Brain microvascular endothelial cell (primary cell): ENCODE results near the gene BRD1.

Source experiments
- DNase-seq: peaks from one replicate; pipeline ENCODE4 v3.0.0-alpha.2; 2020
- H3K27ac ChIP-seq: fragments of 250-450 bp; sonication (Bioruptor Pico); 2 replicates; pipeline ENCODE4 v1.5.1; 2020; ENCODE audit warnings: mild to moderate bottlenecking, moderate library complexity
- H3K27me3 ChIP-seq: fragments of 250-450 bp; sonication (Bioruptor Pico); replicated peaks from 2 replicates; pipeline ENCODE4 v1.5.1; 2020; ENCODE audit warnings: mild to moderate bottlenecking
- H3K36me3 ChIP-seq: fragments of 250-450 bp; sonication (Bioruptor Pico); replicated peaks from 2 replicates; pipeline ENCODE4 v1.5.1; 2020; ENCODE audit warnings: mild to moderate bottlenecking
- H3K4me3 ChIP-seq: 2 replicates; pipeline ENCODE4 v1.5.1; 2011; ENCODE audit warnings: low read depth, mild to moderate bottlenecking, control low read depth, low read length, moderate library complexity
- CTCF ChIP-seq: IDR thresholded peaks from 2 replicates; pipeline ENCODE4 v1.5.1; 2011; ENCODE audit warnings: low read depth, mild to moderate bottlenecking, moderate library complexity, low read length, control low read depth, inconsistent platforms; ENCODE audit errors: missing control alignments
- in situ Hi-C: cut with HindIII; loops from 2 replicates; pipeline ENCODE4 v1.10.0; 2017; ENCODE audit warnings: low sequenced_read_pairs, low pct_ligation_motif_present

The BRD1 gene

GRCh38 chr22:49760630-49761571 lies 66.8 kb downstream of the BRD1 start:
- no peaks in the 10 kb centered on the region for H3K36me3 ChIP-seq
- H3K4me3 ChIP-seq, result no peak overlapping the region
- in situ Hi-C loops, result no loop called here
- no peak overlapping the region for H3K27ac ChIP-seq
- no peaks in the 10 kb centered on the region for H3K27me3 ChIP-seq
- no peak for DNase-seq
- TF ChIP-seq CTCF, result no peak

- no peak for TF ChIP-seq CTCF
- no peaks in the 10 kb centered on the region for H3K27me3 ChIP-seq
- in situ Hi-C loops, result no loop called here
- H3K27ac ChIP-seq, result no peak overlapping the region
- no peak for DNase-seq
- H3K4me3 ChIP-seq, result no peak overlapping the region
- H3K36me3 ChIP-seq, result no peaks in the 10 kb centered on the region
Observed at GRCh38 chr22:49760280-49760629, 67.4 kb downstream of the BRD1 start.

GRCh38 chr22:49756676-49757075 lies 71.0 kb downstream of the BRD1 start:
- in situ Hi-C loops, result no loop called here
- no peak for TF ChIP-seq CTCF

GRCh38 chr22:49756201-49756600 lies 71.5 kb downstream of the BRD1 start:
- H3K27me3 ChIP-seq, result no peaks in the 10 kb centered on the region
- no peak for DNase-seq
- in situ Hi-C loops, result no loop called here
- no peak overlapping the region for H3K4me3 ChIP-seq
- H3K27ac ChIP-seq, result no peak overlapping the region
- TF ChIP-seq CTCF, result no peak
- no peaks in the 10 kb centered on the region for H3K36me3 ChIP-seq

More at GRCh38 chr22:49756676-49757075, 71.0 kb downstream of the BRD1 start:
- Histone ChIP-seq H3K27ac (no peak overlapping the region), H3K4me3 (no peak overlapping the region), H3K36me3 (no peaks in the 10 kb centered on the region), H3K27me3 (no peaks in the 10 kb centered on the region)
- DNase-seq, result no peak

GRCh38 chr22:49755631-49756001 lies 72.1 kb downstream of the BRD1 start:
- no peak for TF ChIP-seq CTCF
- Histone ChIP-seq H3K27me3 (no peaks in the 10 kb centered on the region), H3K27ac (no peak overlapping the region), H3K36me3 (no peaks in the 10 kb centered on the region), H3K4me3 (no peak overlapping the region)
- DNase-seq, result no peak
- in situ Hi-C loops, result no loop called here
